GM12874 (cell line): ENCODE results near the gene GBX1.

Experiments used
- CTCF ChIP-seq: IDR thresholded peaks from 2 replicates; pipeline ENCODE4 v1.5.1; 2011; ENCODE audit warnings: low read depth, mild to moderate bottlenecking, control low read depth, low read length, moderate library complexity; ENCODE audit not compliant: insufficient read depth

GBX1 gene

GRCh38 chr7:151135866-151136843 is 31.3 kb downstream of the GBX1 start:
- TF ChIP-seq CTCF, result no peak

- no peak for TF ChIP-seq CTCF
These were observed 32.0 kb downstream of the GBX1 start for GRCh38 chr7:151135525-151135845.

GRCh38 chr7:151134743-151135524 is 32.6 kb downstream of the GBX1 start:
- no peak for TF ChIP-seq CTCF

GRCh38 chr7:151133986-151134742 is 33.3 kb downstream of the GBX1 start:
- no peak for TF ChIP-seq CTCF

GRCh38 chr7:151133266-151133985 is 34.1 kb downstream of the GBX1 start:
- TF ChIP-seq CTCF, result no peak

GRCh38 chr7:151132461-151133205 is 34.9 kb downstream of the GBX1 start:
- no peak for TF ChIP-seq CTCF
